Right ventricle myocardium inferior (tissue), 1 donor: ENCODE measurements around the gene MYH9. TPM values are rescaled to one million over a fixed set of nuclear protein-coding genes. Genes with fewer than 3 reads are reported as not detected.
A peak's percentile ranks its signal among the peaks of the same experiment; 100 is the strongest.
"Not testable (repeated sequence)": the region's sequence is repeated elsewhere in the genome, so short reads cannot be mapped to it uniquely, and the experiment has no call there.

Experiments used
- ATAC-seq: fragments of 200-7000 bp; cut with Tn5 transposase; one replicate; pipeline ENCODE4 v1.9.1; 2020; ENCODE audit warnings: mild to moderate bottlenecking, moderate library complexity
- DNase-seq: peaks from one replicate; pipeline ENCODE4 v3.0.0; 2021; ENCODE audit errors: missing footprints
- intact Hi-C: fragments of 100-400 bp; cut with DNase I; formaldehyde crosslinking; loops from one replicate; pipeline ENCODE4 v1.11.0; 2022
- total RNA-seq: library from RNA; stranded (reverse); fragmentation: NEBNext Ultra II Directional; extraction: Animal tissue kit (Norgen Biotek cat#: 25700); gene quantifications from one replicate; pipeline ENCODE4 v1.2.1, GENCODE V29; 2021
- donor health status: DM: no; HTN: yes; CAD: no; lungs with severe emphysema.

Gene MYH9
- total RNA-seq, 1 donor from 2014 or later: 180 TPM

DNA sequence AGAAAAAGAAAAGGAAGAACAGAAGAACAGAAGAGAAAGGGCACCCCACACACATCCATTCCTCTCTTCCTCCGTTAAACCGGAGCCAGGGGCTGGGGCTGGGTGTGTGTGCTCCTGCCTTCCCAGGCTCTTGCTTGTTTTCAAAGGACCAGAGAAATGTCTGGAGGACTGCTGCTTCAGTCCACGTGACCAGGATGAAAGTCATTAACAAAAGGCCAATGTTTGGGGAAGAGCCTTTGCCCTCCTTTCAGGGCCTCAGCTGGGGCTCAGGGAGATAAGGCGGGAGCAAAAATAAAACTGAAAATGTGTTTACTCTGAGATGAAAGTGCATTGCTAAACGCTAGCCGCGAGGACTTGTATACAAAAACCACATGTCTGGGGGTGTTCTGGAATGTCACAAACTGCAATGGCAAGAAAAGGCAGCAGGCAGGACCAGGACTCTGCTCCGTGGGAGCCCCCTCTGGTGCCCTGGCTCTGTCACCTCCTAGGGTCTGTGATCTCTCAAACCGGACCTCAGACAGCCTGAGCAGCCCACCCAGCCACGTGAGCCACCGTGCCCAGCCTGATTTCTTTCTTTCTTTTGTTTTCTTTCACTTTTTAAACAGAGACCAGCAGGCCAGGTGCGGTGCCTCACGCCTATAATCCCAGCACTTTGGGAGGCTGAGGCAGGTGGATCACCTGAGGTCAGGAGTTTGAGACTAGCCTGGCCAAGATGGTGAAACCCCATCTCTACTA lies 31.6 kb upstream of the MYH9 start:
- intact Hi-C loops: loop anchor here (5.0 kb wide), 1 partner anchor 53 kb away; no protein-coding TSS in a partner anchor
- ATAC-seq (peak; percentile 82), DNase-seq (no peak)

- intact Hi-C loops: loop anchor here (5.0 kb wide), 1 partner anchor 55 kb away; no protein-coding TSS in a partner anchor
Measured at GRCh38 chr22:36417281-36417686, 29.5 kb upstream of the MYH9 start.

GRCh38 chr22:36415415-36416168 lies 27.8 kb upstream of the MYH9 start:
- ATAC-seq (no peak), DNase-seq (no peak)
- intact Hi-C loops: loop anchor here (5.0 kb wide), 1 partner anchor 57 kb away; no protein-coding TSS in a partner anchor

More at GRCh38 chr22:36417281-36417686, 29.5 kb upstream of the MYH9 start:
- ATAC-seq: no peak
- DNase-seq: no peak

- ATAC-seq: no peak
- DNase-seq: no peak
- intact Hi-C loops: no loop called here
Measured at GRCh38 chr22:36413022-36413775, 25.4 kb upstream of the MYH9 start.

GRCh38 chr22:36411589-36412258 lies 24.0 kb upstream of the MYH9 start:
- ATAC-seq (no peak), DNase-seq (no peak)
- intact Hi-C loops: no loop called here

DNA sequence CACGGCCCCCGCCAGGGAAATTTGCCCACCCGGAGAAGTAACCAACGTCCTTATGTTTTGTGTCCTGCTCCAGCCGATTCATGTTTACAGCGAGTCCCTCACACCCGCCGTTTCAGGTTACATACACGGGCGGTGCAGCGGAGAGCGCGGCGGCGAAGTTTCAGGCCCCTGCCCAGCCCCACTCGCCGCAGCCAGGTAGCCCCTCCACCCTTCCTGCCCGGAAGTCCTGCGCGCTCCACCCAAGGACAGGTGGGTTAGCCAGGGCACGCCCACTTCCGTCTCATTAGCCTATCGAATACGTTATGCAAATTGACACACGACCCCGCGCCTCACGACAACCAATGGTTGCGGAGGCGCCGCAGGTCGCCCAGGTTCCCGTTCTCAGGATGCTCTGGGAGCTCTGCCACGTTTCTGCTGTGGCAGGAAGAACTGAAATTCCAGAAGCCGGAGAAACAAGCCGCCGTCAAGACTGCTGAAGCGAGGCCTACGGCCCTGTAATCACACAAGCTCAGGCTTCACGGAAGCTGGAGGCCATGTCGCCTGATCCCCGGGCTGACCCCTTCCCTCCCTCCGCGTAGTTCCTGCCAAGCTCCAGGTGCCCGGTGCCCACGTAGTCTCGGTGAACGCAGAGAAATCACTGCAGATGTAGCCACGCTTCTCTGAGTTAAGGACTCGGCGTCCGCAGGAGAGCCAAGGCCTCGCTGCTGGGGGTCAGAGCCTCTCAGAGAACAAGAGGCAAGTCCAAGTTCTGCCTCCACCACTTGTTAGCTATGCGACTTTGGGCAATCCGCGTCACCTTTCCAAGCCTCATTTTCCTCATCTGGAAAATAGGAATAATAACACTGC lies 22.4 kb upstream of the MYH9 start:
- intact Hi-C loops: no loop called here
- ATAC-seq (peak; percentile 89), DNase-seq (peak; percentile 84)

DNA sequence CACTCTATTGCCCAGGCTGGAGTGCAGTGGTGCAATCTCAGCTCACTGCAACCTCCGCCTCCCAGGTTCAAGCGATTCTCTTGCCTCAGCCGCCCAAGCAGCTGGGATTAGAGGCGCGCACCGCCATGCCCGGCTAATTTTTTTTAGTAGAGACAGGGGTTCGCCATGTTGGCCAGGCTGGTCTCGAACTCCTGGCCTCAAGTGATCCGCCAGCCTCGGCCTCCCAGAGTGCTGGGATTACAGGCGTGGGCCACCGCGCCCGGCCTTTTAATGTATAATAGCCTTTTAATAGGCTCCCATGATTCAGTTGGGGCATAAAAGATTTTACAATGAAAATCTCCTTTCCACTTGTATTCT lies 21.8 kb upstream of the MYH9 start:
- ATAC-seq, intact Hi-C loops, DNase-seq: not testable (repeated sequence)

- ATAC-seq (no peak), DNase-seq (no peak)
- intact Hi-C loops: no loop called here
Measured at GRCh38 chr22:36409056-36409455, 21.3 kb upstream of the MYH9 start.

- no peak for ATAC-seq
- intact Hi-C loops: no loop called here
- no peak for DNase-seq
Measured at GRCh38 chr22:36406721-36407120, 19.0 kb upstream of the MYH9 start.

DNA sequence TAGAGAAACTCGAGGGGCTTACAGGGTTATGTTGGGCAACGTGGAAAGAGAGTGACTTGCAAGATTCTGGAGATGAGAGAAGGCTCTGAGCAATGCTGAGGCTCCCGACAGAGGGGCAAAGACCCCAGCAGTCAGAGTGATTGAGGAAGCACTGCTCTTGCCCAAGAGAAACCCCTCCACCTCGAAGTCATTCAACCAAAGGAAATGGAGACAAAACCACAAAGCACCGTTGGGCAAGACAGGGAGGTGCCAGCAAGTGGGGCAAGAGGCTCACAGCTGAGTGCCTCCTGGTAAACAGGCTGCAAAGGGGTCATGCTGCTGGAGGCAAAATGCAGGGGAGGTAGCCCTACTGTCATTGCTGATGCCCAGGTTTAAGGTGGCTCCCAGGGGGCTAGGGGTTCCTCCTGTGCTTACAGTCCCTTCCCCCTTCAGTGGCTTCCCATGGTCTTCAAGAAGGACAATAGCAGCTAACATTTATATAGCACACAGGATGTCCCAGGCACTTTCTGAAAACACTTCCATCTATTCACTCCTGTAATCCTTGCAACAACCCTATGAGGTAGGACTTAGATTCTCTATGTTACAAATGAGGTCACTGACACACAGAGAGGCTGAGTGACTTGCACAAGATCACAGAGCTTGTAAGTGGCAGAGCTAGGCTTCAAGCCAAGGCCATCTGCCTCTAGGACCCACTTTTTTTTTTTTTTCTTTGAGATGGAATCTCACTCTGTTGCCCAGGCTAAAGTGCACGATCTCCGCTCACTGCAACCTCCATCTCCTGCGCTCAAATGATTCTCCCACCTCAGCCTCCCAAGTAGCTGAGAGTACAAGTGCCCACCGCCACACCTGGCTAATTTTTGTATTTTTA lies 18.1 kb upstream of the MYH9 start:
- ATAC-seq: peak; percentile 8
- intact Hi-C loops: no loop called here
- DNase-seq: peak; percentile 82

DNA sequence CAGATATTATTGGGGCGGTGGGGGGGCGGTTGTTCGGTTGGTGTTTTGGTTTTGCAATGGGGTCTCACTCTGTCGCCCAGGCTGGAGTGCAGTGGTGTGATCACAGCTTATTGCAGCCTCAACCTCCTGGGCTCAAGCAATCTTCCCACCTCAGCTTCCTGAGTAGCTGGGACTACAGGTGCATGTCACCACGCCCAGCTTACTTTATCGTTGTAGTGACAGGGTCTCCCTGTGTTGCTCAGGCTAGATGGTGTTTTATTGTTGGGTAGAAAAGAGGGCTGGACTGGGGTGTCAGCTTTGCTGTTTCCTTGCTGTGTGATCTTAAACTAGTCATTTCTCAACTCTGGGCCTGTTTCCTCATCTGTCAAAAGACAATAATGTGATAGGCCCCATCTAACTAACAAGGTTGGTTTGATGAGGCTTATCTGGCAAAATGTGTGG lies 17.5 kb upstream of the MYH9 start:
- ATAC-seq (no peak), DNase-seq (no peak)
- intact Hi-C loops: no loop called here

- intact Hi-C loops: no loop called here
- no peak for DNase-seq
- no peak for ATAC-seq
Measured at GRCh38 chr22:36404446-36404845, 16.7 kb upstream of the MYH9 start.

DNA sequence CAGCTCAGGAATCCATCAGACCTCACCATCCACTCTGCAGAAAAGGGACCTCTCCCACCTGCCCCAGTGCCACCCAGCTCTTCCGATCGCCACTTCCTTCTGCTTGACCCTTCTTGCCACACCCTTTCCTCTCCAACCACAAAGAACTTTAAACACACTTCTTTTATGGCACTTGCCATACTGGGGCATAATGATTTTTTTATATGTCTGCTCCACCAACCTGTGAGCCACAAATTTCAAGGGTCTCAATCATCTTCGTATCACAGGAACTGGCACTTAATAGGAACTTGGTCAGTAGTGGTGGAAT lies 11.7 kb upstream of the MYH9 start:
- intact Hi-C loops: no loop called here
- DNase-seq (no peak), ATAC-seq (no peak)

DNA sequence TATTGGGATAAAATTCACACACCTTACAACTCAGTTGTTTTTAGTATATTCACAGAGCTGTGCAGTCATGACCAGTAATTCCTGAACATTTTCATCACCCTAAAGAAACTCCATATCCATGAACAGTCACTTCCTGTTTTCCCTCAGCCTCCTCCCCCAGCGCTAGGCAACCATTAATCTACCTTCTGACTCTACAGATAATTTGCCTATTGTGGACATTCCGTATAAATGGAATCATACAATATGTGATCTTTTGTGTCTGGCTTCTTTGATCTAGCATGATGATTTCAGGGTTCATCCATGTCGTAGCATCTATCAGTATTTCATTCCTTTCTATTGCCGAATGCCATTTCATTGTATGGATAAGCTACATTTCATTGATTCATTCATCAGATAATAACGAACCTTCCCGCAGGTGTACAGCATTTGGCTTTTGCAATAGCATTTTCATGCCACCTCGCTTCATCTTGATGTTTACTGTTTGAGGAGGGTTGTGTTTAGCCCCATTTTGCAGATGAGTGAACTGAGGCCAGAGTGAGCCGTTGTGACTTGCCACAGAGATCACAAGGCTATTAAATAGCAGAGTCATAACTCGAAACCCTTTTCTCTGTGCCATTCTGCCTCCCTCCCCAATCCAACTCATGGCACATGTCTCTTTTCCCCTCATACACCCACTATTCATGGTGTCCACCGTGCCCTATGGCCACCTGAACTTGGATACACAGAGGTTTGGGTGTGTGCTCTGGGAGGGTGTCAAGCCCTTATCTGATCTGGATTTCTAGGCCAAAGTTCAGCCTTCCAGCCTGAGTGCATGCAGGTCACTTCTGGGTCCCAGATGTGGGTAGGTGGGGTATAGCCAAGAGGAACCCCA lies 11.1 kb upstream of the MYH9 start:
- no peak for ATAC-seq
- no peak for DNase-seq
- intact Hi-C loops: no loop called here

GRCh38 chr22:36397131-36398093 lies 9.6 kb upstream of the MYH9 start:
- intact Hi-C loops: no loop called here
- ATAC-seq: no peak
- DNase-seq: no peak
